Fibroblast of lung (primary cell): Measurements from ENCODE around the gene FCRL4. TPM values are rescaled to one million over a fixed set of nuclear protein-coding genes. Genes with fewer than 3 reads are reported as not detected.

Experiments
- DNase-seq, 2 donors: peaks; one replicate each; pipeline versions ENCODE4 v3.0.0 to v3.0.0-alpha.2; 2010; ENCODE audit warnings: low read depth in 2 of 2
- H2AFZ ChIP-seq: 2 replicates; pipeline ENCODE4 v1.5.1; 2012; ENCODE audit warnings: low read length, control low read depth, inconsistent platforms
- H3K27ac ChIP-seq: 2 replicates; pipeline ENCODE4 v1.5.1; 2011; ENCODE audit warnings: low read length, control low read depth; ENCODE audit not compliant: insufficient read depth
- H3K27me3 ChIP-seq: 2 replicates; pipeline ENCODE4 v1.5.1; 2011; ENCODE audit warnings: mild to moderate bottlenecking, low read length; ENCODE audit not compliant: control insufficient read depth, insufficient read depth
- H3K36me3 ChIP-seq: 2 replicates; pipeline ENCODE4 v1.5.1; 2011; ENCODE audit warnings: low read length; ENCODE audit not compliant: control insufficient read depth, insufficient read depth
- H3K4me1 ChIP-seq: 2 replicates; pipeline ENCODE4 v1.5.1; 2011; ENCODE audit warnings: low read length; ENCODE audit not compliant: control insufficient read depth, insufficient read depth; ENCODE audit errors: extremely low read depth
- H3K4me2 ChIP-seq: 2 replicates; pipeline ENCODE4 v1.5.1; 2011; ENCODE audit warnings: low read length, control low read depth; ENCODE audit not compliant: insufficient read depth; ENCODE audit errors: extremely low read depth
- H3K4me3 ChIP-seq, 4 experiments: fragments of 200-600 bp in 1 of 4; sonication (generic) in 1 of 4; replicated peaks in 1 of 4; 2 replicates each; pipeline ENCODE4 v1.5.1; 2011 to 2016; ENCODE audit warnings: low read length in 4 of 4, low read depth in 3 of 4, mild to moderate bottlenecking in 3 of 4, control low read depth in 2 of 4, inconsistent platforms in 1 of 4, mixed read lengths in 1 of 4; ENCODE audit not compliant: insufficient read depth in 1 of 4; ENCODE audit errors: control extremely low read depth in 1 of 4
- H3K79me2 ChIP-seq: 2 replicates; pipeline ENCODE4 v1.5.1; 2012; ENCODE audit warnings: mild to moderate bottlenecking, low read length, inconsistent platforms; ENCODE audit not compliant: control insufficient read depth, insufficient read depth
- H3K9ac ChIP-seq: 2 replicates; pipeline ENCODE4 v1.5.1; 2011; ENCODE audit warnings: mild to moderate bottlenecking, low read length, control low read depth; ENCODE audit not compliant: insufficient read depth
- H3K9me3 ChIP-seq: 2 replicates; pipeline ENCODE4 v1.5.1; 2012; ENCODE audit warnings: low read depth, low read length; ENCODE audit not compliant: control insufficient read depth, insufficient read depth
- H4K20me1 ChIP-seq: 2 replicates; pipeline ENCODE4 v1.5.1; 2011; ENCODE audit warnings: low read length; ENCODE audit not compliant: control insufficient read depth, insufficient read depth; ENCODE audit errors: extremely low read depth
- CTCF ChIP-seq, 2 donors: IDR thresholded peaks in 1 of 2; conservative IDR thresholded peaks in 1 of 2; 1 replicate in 1 of 2; 2 replicates in 1 of 2; pipeline ENCODE4 v1.5.1; 2011 to 2012; ENCODE audit warnings: low read length in 2 of 2, control low read depth in 1 of 2, inconsistent platforms in 1 of 2, low read depth in 1 of 2, mild to moderate bottlenecking in 1 of 2
- EZH2 ChIP-seq: IDR thresholded peaks from 2 replicates; pipeline ENCODE4 v1.5.1; 2012; ENCODE audit warnings: low read length, control low read depth, mild to moderate bottlenecking; ENCODE audit errors: missing control alignments
- polyA plus RNA-seq, 2 donors: library from polyadenylated mRNA; depleted of rRNA in 1 of 2; stranded (reverse) in 1 of 2; unstranded in 1 of 2; fragments of >200 nt; gene quantifications; 2 replicates each; pipeline ENCODE4 v1.2.1, GENCODE V29; 2011 to 2012; ENCODE audit warnings: missing spikeins in 1 of 2
- total RNA-seq: library from RNA; depleted of rRNA; stranded (reverse); fragments of >200 nt; gene quantifications from 2 replicates; pipeline ENCODE4 v1.2.1, GENCODE V29; 2014

The FCRL4 gene
- total and polyA plus RNA-seq, 2 donors (not counting 1 experiment from before 2014, with no cell fraction given), result not detected

GRCh38 chr1:157539568-157539967 is 58.3 kb downstream of the FCRL4 start:
- H3K27me3 ChIP-seq, result no peaks in the 10 kb centered on the region
- no peaks in the 10 kb centered on the region for H3K9me3 ChIP-seq
- no peaks in the 10 kb centered on the region for H3K4me1 ChIP-seq
- H3K79me2 ChIP-seq, result no peaks in the 10 kb centered on the region
- no peak for TF ChIP-seq CTCF (conservative IDR thresholded peaks at IDR 0.05 in 1 of 2, IDR thresholded peaks at IDR 0.05 in 1 of 2; ENCODE audit: low read depth in 1 of 2, low read length in 2 of 2)
- TF ChIP-seq EZH2, result no peak
- no peak overlapping the region for H2AFZ ChIP-seq
- no peaks in the 10 kb centered on the region for H4K20me1 ChIP-seq
- H3K4me3 ChIP-seq, result no peak overlapping the region
- H3K36me3 ChIP-seq, result no peaks in the 10 kb centered on the region
- H3K9ac ChIP-seq, result no peak overlapping the region
- DNase-seq, result no peak
- H3K27ac ChIP-seq, result no peak overlapping the region
- no peak overlapping the region for H3K4me2 ChIP-seq

- DNase-seq, result no peak
- Histone ChIP-seq H4K20me1 (no peaks in the 10 kb centered on the region), H2AFZ (no peak overlapping the region), H3K27ac (no peak overlapping the region), H3K9ac (no peak overlapping the region), H3K27me3 (no peaks in the 10 kb centered on the region), H3K4me3 (no peak overlapping the region), H3K4me1 (no peaks in the 10 kb centered on the region), H3K9me3 (no peaks in the 10 kb centered on the region), H3K4me2 (no peak overlapping the region), H3K79me2 (no peaks in the 10 kb centered on the region), H3K36me3 (no peaks in the 10 kb centered on the region)
- TF ChIP-seq CTCF (conservative IDR thresholded peaks at IDR 0.05 in 1 of 2, IDR thresholded peaks at IDR 0.05 in 1 of 2; ENCODE audit: low read depth in 1 of 2, low read length in 2 of 2), result no peak
- no peak for TF ChIP-seq EZH2
Observed at GRCh38 chr1:157532569-157532968, 65.3 kb downstream of the FCRL4 start.

DNA sequence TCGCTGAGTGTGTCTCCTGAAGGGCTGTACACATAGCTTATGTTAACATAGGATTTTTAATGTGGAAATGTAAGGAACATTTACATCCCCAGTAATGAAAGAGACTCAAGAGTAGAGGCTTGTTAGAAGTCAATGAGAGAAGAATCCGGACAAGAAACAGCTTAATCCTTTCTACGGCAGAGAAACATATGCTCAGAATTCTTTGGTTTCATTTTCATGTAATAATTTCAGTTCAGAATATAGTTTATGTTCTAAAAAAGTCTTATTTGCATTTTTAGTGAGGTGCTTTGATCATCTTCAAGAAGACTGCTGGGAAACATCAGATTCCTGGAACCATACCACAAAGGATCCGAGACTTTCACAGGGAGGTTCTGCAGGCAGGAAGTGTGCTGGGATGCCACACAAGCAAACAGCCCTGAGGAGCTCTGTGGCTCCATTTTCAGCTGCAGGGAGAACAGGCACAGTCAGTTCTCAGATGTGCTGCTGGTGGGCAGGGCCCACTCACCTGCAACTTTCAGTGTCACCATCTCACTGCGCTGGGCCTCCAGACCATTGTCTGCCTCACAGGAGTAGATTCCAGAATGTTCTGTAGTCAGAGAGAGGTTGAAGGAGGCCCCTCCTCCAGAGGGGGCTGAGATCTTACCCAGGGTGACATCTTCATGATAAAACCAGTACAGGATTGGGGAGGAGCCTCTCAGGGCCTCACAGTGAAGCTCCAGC is 74.0 kb downstream of the FCRL4 start:
- TF ChIP-seq EZH2 (no peak), CTCF (conservative IDR thresholded peaks at IDR 0.05 in 1 of 2, IDR thresholded peaks at IDR 0.05 in 1 of 2; ENCODE audit: low read depth in 1 of 2, low read length in 2 of 2) (no peak)
- H3K9ac ChIP-seq, result no peak overlapping the region
- no peak for DNase-seq
- H2AFZ ChIP-seq, result no peak overlapping the region
- H3K79me2 ChIP-seq, result no peaks in the 10 kb centered on the region
- H3K4me3 ChIP-seq, result no peak overlapping the region
- no peaks in the 10 kb centered on the region for H3K4me1 ChIP-seq
- no peak overlapping the region for H3K27ac ChIP-seq
- no peaks in the 10 kb centered on the region for H3K27me3 ChIP-seq
- H4K20me1 ChIP-seq, result no peaks in the 10 kb centered on the region
- H3K36me3 ChIP-seq, result no peaks in the 10 kb centered on the region
- no peaks in the 10 kb centered on the region for H3K9me3 ChIP-seq
- no peak overlapping the region for H3K4me2 ChIP-seq

Other genes starting within 250 kb of the FCRL4 start
- not detected in 2 replicates for gene FCRL5, start 45.6 kb downstream of the FCRL4 start, total RNA-seq
- gene FCRL5, start 45.6 kb downstream of the FCRL4 start, polyA plus RNA-seq, result 0.05 TPM in 1 of 2 replicates, not detected in the other
- not detected in 2 replicates for gene FCRL3, start 102.7 kb upstream of the FCRL4 start, total RNA-seq
- not detected in 2 replicates for gene FCRL3, start 102.7 kb upstream of the FCRL4 start, polyA plus RNA-seq
- not detected in 2 replicates for gene FCRL2, start 179.0 kb upstream of the FCRL4 start, total RNA-seq
- gene FCRL2, start 179.0 kb upstream of the FCRL4 start, polyA plus RNA-seq, result not detected in 2 replicates
- gene FCRL1, start 222.0 kb upstream of the FCRL4 start, total RNA-seq, result not detected in 2 replicates
- not detected in 2 replicates for gene FCRL1, start 222.0 kb upstream of the FCRL4 start, polyA plus RNA-seq
- not detected in 2 replicates for gene CD5L, start 243.7 kb upstream of the FCRL4 start, total RNA-seq
- gene CD5L, start 243.7 kb upstream of the FCRL4 start, polyA plus RNA-seq, result not detected in 2 replicates